HCT116 (cell line): ENCODE data around the gene FAM181A.

Source experiments
- CTCF ChIP-seq, 3 experiments: fragments of 200-600 bp in 1 of 3; sonication (generic) in 1 of 3; IDR thresholded peaks in 2 of 3; conservative IDR thresholded peaks in 1 of 3; 2 replicates each; pipeline ENCODE4 v1.5.1; 2012 to 2017; ENCODE audit warnings: low read depth in 2 of 3, low read length in 2 of 3, antibody characterized with exemption in 1 of 3, borderline replicate concordance in 1 of 3, control low read depth in 1 of 3, mild to moderate bottlenecking in 1 of 3, mixed read lengths in 1 of 3, mixed run types in 1 of 3, moderate library complexity in 1 of 3; ENCODE audit not compliant: insufficient read depth in 1 of 3
- EGR1 ChIP-seq: IDR thresholded peaks from 2 replicates; pipeline ENCODE4 v1.6.1; 2012; ENCODE audit warnings: low read depth
- EZH2 ChIP-seq: fragments of 200-600 bp; sonication (generic); IDR thresholded peaks from 2 replicates; pipeline ENCODE4 v1.6.1; 2017; ENCODE audit warnings: antibody characterized with exemption, mixed run types
- EZH2phosphoT487 ChIP-seq: fragments of 200-600 bp; IDR thresholded peaks from 2 replicates; pipeline ENCODE4 v1.6.1; 2018; ENCODE audit warnings: antibody characterized with exemption, borderline replicate concordance
- JUND ChIP-seq: IDR thresholded peaks from 2 replicates; pipeline ENCODE4 v1.6.1; 2012
- POLR2A ChIP-seq: IDR thresholded peaks from 2 replicates; pipeline ENCODE4 v1.7.0; 2011; ENCODE audit warnings: borderline replicate concordance; ENCODE audit not compliant: insufficient read depth, insufficient read length; ENCODE audit errors: extremely low read depth
- POLR2AphosphoS5 ChIP-seq: IDR thresholded peaks from 2 replicates; pipeline ENCODE4 v1.6.1; 2011; ENCODE audit warnings: mild to moderate bottlenecking, low read depth, low read length, moderate library complexity
- REST ChIP-seq: IDR thresholded peaks from 2 replicates; pipeline ENCODE4 v1.6.1; 2012; ENCODE audit warnings: low read depth
- SP1 ChIP-seq: IDR thresholded peaks from 2 replicates; pipeline ENCODE4 v1.6.1; 2012; ENCODE audit warnings: low read depth
- ZFX ChIP-seq: fragments of 450-650 bp; IDR thresholded peaks from 2 replicates; pipeline ENCODE4 v1.6.1; 2017

GRCh38 chr14:93930989-93931307 lies 3.8 kb downstream of the FAM181A start:
- TF ChIP-seq ZFX (no peak), EGR1 (no peak), SP1 (no peak), POLR2A (no peak), CTCF (IDR thresholded peaks at IDR 0.05 in 2 of 3, conservative IDR thresholded peaks at IDR 0.05 in 1 of 3; ENCODE audit: borderline replicate concordance in 1 of 3, insufficient read depth in 1 of 3, low read depth in 2 of 3, low read length in 2 of 3) (no peak), REST (no peak), JUND (no peak), EZH2phosphoT487 (no peak), EZH2 (no peak), POLR2AphosphoS5 (no peak)
